Epithelial cell of esophagus (primary cell): ENCODE data around the gene ARHGAP42.

Source experiments
- DNase-seq: peaks from one replicate; pipeline ENCODE4 v3.0.0; 2010; ENCODE audit warnings: low read depth
- H3K4me3 ChIP-seq: 2 replicates; pipeline ENCODE4 v1.5.1; 2011; ENCODE audit warnings: mild to moderate bottlenecking, low read length, control low read depth
- CTCF ChIP-seq: IDR thresholded peaks from 2 replicates; pipeline ENCODE4 v1.5.1; 2011; ENCODE audit warnings: low read depth, mild to moderate bottlenecking, low read length, control low read depth, inconsistent platforms; ENCODE audit not compliant: insufficient read depth; ENCODE audit errors: missing control alignments

The ARHGAP42 gene

GRCh38 chr11:100849009-100849900, 162.2 kb downstream of the ARHGAP42 start:
- TF ChIP-seq CTCF, result no peak
- DNase-seq, result no peak
- no peak overlapping the region for H3K4me3 ChIP-seq

GRCh38 chr11:100849901-100850235, 162.8 kb downstream of the ARHGAP42 start:
- H3K4me3 ChIP-seq, result no peak overlapping the region
- no peak for DNase-seq
- no peak for TF ChIP-seq CTCF

GRCh38 chr11:100851147-100851546, 164.1 kb downstream of the ARHGAP42 start:
- no peak overlapping the region for H3K4me3 ChIP-seq
- no peak for TF ChIP-seq CTCF
- peak; percentile 78 for DNase-seq

- DNase-seq, result peak; percentile 85
- TF ChIP-seq CTCF, result no peak
- H3K4me3 ChIP-seq, result no peak overlapping the region
Measured at GRCh38 chr11:100851584-100852152, 164.6 kb downstream of the ARHGAP42 start.

- DNase-seq, result peak; percentile 62
- TF ChIP-seq CTCF, result peak; percentile 44
- no peak overlapping the region for H3K4me3 ChIP-seq
Measured at GRCh38 chr11:100855466-100856067, 168.5 kb downstream of the ARHGAP42 start.

- no peak for DNase-seq
- no peak overlapping the region for H3K4me3 ChIP-seq
- TF ChIP-seq CTCF, result no peak
Measured at GRCh38 chr11:100857236-100858005, 170.3 kb downstream of the ARHGAP42 start.
